Measurements from ENCODE around the gene SLC9A7.

The SLC9A7 gene

GRCh38 chrX:46573892-46574773 lies 184.8 kb downstream of the SLC9A7 start:
- no peak for DNase-seq (ENCODE audit: low read depth in 2 of 2)

- no peak for DNase-seq (ENCODE audit: low read depth in 2 of 2)
Observed at GRCh38 chrX:46573331-46573891, 185.5 kb downstream of the SLC9A7 start, which contains the start of gene CHST7. Gene CHST7, plus strand, starts transcription at chrX:46573765. Its CDS starts 167 bp downstream, at chrX:46573932.

GRCh38 chrX:46572340-46572936 lies 186.5 kb downstream of the SLC9A7 start:
- no peak for DNase-seq (ENCODE audit: low read depth in 2 of 2)

- DNase-seq (ENCODE audit: low read depth in 2 of 2), result no peak
Observed at GRCh38 chrX:46571423-46572339, 187.2 kb downstream of the SLC9A7 start.

- no peak for DNase-seq (ENCODE audit: low read depth in 2 of 2)
Observed at GRCh38 chrX:46569621-46570020, 189.3 kb downstream of the SLC9A7 start.

- no peak for DNase-seq (ENCODE audit: low read depth in 2 of 2)
Observed at GRCh38 chrX:46567388-46567787, 191.5 kb downstream of the SLC9A7 start.

- DNase-seq (ENCODE audit: low read depth in 2 of 2), result no peak
Observed at GRCh38 chrX:46561824-46562657, 196.9 kb downstream of the SLC9A7 start.

GRCh38 chrX:46559062-46559461 lies 199.9 kb downstream of the SLC9A7 start:
- no peak for DNase-seq (ENCODE audit: low read depth in 2 of 2)

GRCh38 chrX:46554942-46555341 lies 204.0 kb downstream of the SLC9A7 start:
- DNase-seq (ENCODE audit: low read depth in 2 of 2), result no peak

- DNase-seq (ENCODE audit: low read depth in 2 of 2), result no peak
Observed at GRCh38 chrX:46553935-46554334, 205.0 kb downstream of the SLC9A7 start.

GRCh38 chrX:46551494-46552128 lies 207.3 kb downstream of the SLC9A7 start:
- DNase-seq (ENCODE audit: low read depth in 2 of 2), result no peak

- DNase-seq (ENCODE audit: low read depth in 2 of 2), result no peak
Observed at GRCh38 chrX:46549914-46550313, 209.0 kb downstream of the SLC9A7 start.
